Pancreas (tissue), 10 donors: ENCODE measurements around the gene IARS1. TPM values are rescaled to one million over a fixed set of nuclear protein-coding genes. Genes with fewer than 3 reads are reported as not detected.

Source experiments
- ATAC-seq, 4 donors: fragments of 200-7000 bp; cut with Tn5 transposase; one replicate each; pipeline versions ENCODE4 v1.8.0 to v1.9.1; 2020; ENCODE audit warnings: mild to moderate bottlenecking in 4 of 4, moderate library complexity in 4 of 4
- DNase-seq, 6 donors: peaks; one replicate each; pipeline ENCODE4 v3.0.0-alpha.2; 2020
- FAIRE-seq: peaks from 2 replicates; lab custom pipeline; 2012; peaks lifted over from hg19 to GRCh38; lab: Jason Lieb, UNC
- H3K27ac ChIP-seq, 4 donors: fragments of 200-600 bp; sonication (generic); 1 replicate in 3 of 4; 2 replicates in 1 of 4; pipeline versions ENCODE4 v1.5.0 to v1.8.0; 2020
- H3K27me3 ChIP-seq, 4 donors: fragments of 200-600 bp; one replicate each; pipeline ENCODE4 v1.8.0; 2021
- H3K36me3 ChIP-seq, 3 donors: fragments of 200-600 bp; sonication (generic) in 1 of 3; one replicate each; pipeline versions ENCODE4 v1.5.0 to v1.8.0; 2020 to 2021
- H3K4me1 ChIP-seq, 3 donors: fragments of 200-600 bp; one replicate each; pipeline ENCODE4 v1.8.0; 2021
- H3K4me3 ChIP-seq, 4 donors: fragments of 200-600 bp; sonication (generic) in 2 of 4; one replicate each; pipeline versions ENCODE4 v1.5.0 to v1.8.0; 2020 to 2021
- H3K9me3 ChIP-seq, 4 donors: fragments of 200-600 bp; one replicate each; pipeline ENCODE4 v1.8.0; 2021
- WGBS, 2 donors: extraction: QIAGEN DNeasy Blood & Tissue Kit; methylation state at CpG; one replicate each; pipeline ENCODE4 v1.1.7; 2013; 5-methylcytosine and 5-hydroxymethylcytosine counted together
- intact Hi-C, 3 donors: fragments of 100-400 bp; cut with DNase I; formaldehyde crosslinking; loops; one replicate each; pipeline versions ENCODE4 v1.11.1 to v1.14.2; 2022
- polyA plus RNA-seq, 2 donors: library from polyadenylated mRNA; stranded (reverse); fragments of 200-250 nt; gene quantifications; one replicate each; pipeline ENCODE4 v1.2.3, GENCODE V29; 2013
- total RNA-seq, 6 donors: library from RNA; stranded (reverse); fragmentation: NEBNext Ultra II Directional in 4 of 6; extraction: Animal tissue kit (Norgen Biotek cat#: 25700) in 4 of 6; gene quantifications; one replicate each; pipeline versions ENCODE4 v1.2.1 to v1.2.4, GENCODE V29; 2021 to 2023
- TF ChIP-seq, protein P1 (sequence below), 4 donors: fragments of 200-600 bp; sonication (generic) in 3 of 4; IDR thresholded peaks; one replicate each; pipeline versions ENCODE4 v1.5.0 to v1.8.0; 2021; ENCODE audit warnings: antibody characterized with exemption in 4 of 4
- donor health status: healthy with polysubstance abuse.
- donor health status: DM: no; HTN: no; CAD: no; lungs with moderate emphysema.
- donor health status: DM: no; HTN: no; CAD: no.
- donor health status: control.
- donor health status: control.
- donor health status: Bipolar disorder and iron deficiency.
- donor health status: DM: yes; HTN: yes; CAD: no.
- donor health status: DM: no; HTN: no; CAD: no.
- donor health status: DM: no; HTN: no; CAD: no.
- donor health status: DM: yes; HTN: yes; CAD: no.

IARS1 gene
- total and polyA plus RNA-seq, 8 donors, result 16.8 to 89.3 (median 35.7) TPM

GRCh38 chr9:92325269-92325990, 31.9 kb upstream of the IARS1 start, which contains the start of the genes CENPP and NOL8:
TSS of gene CENPP (plus strand) at chr9:92325953.
TSS of gene NOL8 (minus strand) at chr9:92325350. CDS start at chr9:92324161, 1,189 bp downstream.
- 0% methylated on average over 55 of the region's 55 CpGs for WGBS, 2 donors
- no peaks in the 10 kb centered on the region for H3K9me3 ChIP-seq
- DNase-seq, result peak; percentile 67 to 90 (median 82)
- H3K27me3 ChIP-seq, result no peaks in the 10 kb centered on the region
- peak within 1 kb of the TSS; percentile 96 to 98 (median 97) for H3K27ac ChIP-seq
- peaks cover 0 to 16% (median 8%) of the 10 kb centered on the region in 3 donors for H3K4me1 ChIP-seq
- FAIRE-seq, result no peak
- H3K36me3 ChIP-seq, result peaks cover 0 to 3% (median 0%) of the 10 kb centered on the region in 3 donors
- intact Hi-C loops, result no loop called here
- TF ChIP-seq, protein P1, sequence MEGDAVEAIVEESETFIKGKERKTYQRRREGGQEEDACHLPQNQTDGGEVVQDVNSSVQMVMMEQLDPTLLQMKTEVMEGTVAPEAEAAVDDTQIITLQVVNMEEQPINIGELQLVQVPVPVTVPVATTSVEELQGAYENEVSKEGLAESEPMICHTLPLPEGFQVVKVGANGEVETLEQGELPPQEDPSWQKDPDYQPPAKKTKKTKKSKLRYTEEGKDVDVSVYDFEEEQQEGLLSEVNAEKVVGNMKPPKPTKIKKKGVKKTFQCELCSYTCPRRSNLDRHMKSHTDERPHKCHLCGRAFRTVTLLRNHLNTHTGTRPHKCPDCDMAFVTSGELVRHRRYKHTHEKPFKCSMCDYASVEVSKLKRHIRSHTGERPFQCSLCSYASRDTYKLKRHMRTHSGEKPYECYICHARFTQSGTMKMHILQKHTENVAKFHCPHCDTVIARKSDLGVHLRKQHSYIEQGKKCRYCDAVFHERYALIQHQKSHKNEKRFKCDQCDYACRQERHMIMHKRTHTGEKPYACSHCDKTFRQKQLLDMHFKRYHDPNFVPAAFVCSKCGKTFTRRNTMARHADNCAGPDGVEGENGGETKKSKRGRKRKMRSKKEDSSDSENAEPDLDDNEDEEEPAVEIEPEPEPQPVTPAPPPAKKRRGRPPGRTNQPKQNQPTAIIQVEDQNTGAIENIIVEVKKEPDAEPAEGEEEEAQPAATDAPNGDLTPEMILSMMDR (IDR thresholded peaks at IDR 0.05), result no peak
- peak; percentile 97 to 99 (median 98) for ATAC-seq
- H3K4me3 ChIP-seq, result peak within 1 kb of the TSS; percentile 61 to 84 (median 74)

DNA sequence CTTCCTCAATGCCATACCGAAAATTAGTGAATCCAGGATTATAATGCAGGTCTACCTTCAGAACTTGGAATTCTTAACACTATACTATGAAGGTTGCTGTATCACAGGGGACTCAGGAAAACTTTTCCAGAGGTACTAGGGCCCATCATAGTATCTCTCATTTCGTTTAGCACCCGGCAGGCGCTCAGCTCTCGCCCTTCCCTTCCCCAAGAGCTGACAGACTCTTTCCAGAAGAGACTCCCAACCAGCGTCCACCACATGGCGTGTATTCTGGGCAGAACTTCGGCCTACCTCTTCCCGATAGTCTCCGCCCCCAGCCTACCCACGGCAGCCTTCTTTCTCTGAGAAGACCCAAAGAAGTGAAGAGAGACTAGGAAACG, 31.4 kb upstream of the IARS1 start:
- TF ChIP-seq, protein P1 (IDR thresholded peaks at IDR 0.05), result no peak
- WGBS, 2 donors, result 0% methylated on average over 12 of the region's 12 CpGs
- peak overlapping the region; percentile 96 to 98 (median 97) for H3K27ac ChIP-seq
- ATAC-seq, result peak; percentile 44 to 77 (median 57)
- H3K4me1 ChIP-seq, result peaks cover 0 to 16% (median 8%) of the 10 kb centered on the region in 3 donors
- no peaks in the 10 kb centered on the region for H3K9me3 ChIP-seq
- H3K4me3 ChIP-seq, result peak overlapping the region; percentile 61 to 84 (median 74)
- H3K27me3 ChIP-seq, result no peaks in the 10 kb centered on the region
- FAIRE-seq, result no peak
- intact Hi-C loops, result no loop called here
- H3K36me3 ChIP-seq, result peaks cover 0 to 3% (median 0%) of the 10 kb centered on the region in 3 donors
- DNase-seq, result no peak

DNA sequence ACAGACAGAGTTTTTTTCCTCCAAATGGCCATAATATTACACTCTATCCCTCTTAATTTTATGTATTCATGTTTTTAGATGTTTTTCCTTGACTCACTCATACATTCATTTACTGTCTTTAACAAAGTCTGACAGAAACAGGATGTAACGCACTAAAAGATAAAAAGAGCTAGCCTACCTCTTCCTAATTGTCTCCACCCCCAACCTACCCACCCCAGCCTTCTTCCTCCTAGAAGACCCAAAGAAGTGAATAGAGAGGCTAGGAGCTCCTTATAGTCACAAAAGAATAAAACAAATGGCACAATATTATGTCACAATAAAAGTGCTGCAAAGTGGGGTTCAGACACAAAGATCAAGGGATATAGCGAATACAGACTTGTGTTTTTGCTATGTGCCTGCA, 30.9 kb upstream of the IARS1 start:
- FAIRE-seq (no peak), ATAC-seq (no peak), DNase-seq (no peak)
- peaks cover 0 to 4% (median 3%) of the 10 kb centered on the region in 3 donors for H3K36me3 ChIP-seq
- H3K4me3 ChIP-seq, result peak overlapping the region; percentile 61 to 84 (median 74)
- peaks cover 0 to 16% (median 8%) of the 10 kb centered on the region in 3 donors for H3K4me1 ChIP-seq
- intact Hi-C loops, result no loop called here
- H3K9me3 ChIP-seq, result no peaks in the 10 kb centered on the region
- peak overlapping the region in 1 of 4 donors; percentile 97 for H3K27ac ChIP-seq
- TF ChIP-seq, protein P1 (IDR thresholded peaks at IDR 0.05), result no peak
- WGBS, 2 donors, result 5 to 10% methylated on average over 2 of the region's 2 CpGs
- H3K27me3 ChIP-seq, result no peaks in the 10 kb centered on the region

DNA sequence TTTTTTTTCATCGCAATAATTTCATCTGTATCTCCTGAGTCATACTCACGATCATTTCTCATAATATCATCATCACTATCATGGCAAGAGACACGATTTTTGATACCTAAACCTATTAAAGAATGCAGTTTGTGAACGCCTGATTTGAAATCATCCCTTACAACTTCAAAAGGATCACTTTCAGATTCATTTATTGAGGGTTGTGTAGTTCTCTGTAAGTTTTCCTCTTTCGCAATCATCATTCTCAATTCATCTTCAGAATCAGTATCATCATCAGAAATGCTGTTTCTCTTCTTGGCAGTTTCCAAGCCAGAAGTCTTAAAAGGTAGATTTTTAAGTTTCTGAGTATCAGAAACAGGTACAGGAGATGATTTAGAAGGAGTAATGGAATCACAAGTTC, 22.0 kb upstream of the IARS1 start:
- TF ChIP-seq, protein P1 (IDR thresholded peaks at IDR 0.05), result no peak
- H3K36me3 ChIP-seq, result peaks cover 0 to 43% (median 13%) of the 10 kb centered on the region in 3 donors
- no peaks in the 10 kb centered on the region for H3K27me3 ChIP-seq
- intact Hi-C loops, result loop anchor here in 1 of 3 donors (10.0 kb wide), 1 partner anchor 51 kb away; no protein-coding TSS in a partner anchor
- no peaks in the 10 kb centered on the region for H3K9me3 ChIP-seq
- FAIRE-seq, result no peak
- 94 to 96% methylated on average over 5 of the region's 5 CpGs for WGBS, 2 donors
- no peak for ATAC-seq
- no peaks in the 10 kb centered on the region for H3K4me1 ChIP-seq
- DNase-seq, result no peak
- no peak overlapping the region for H3K27ac ChIP-seq
- H3K4me3 ChIP-seq, result no peak overlapping the region
